NCI-H69 (cell line): ENCODE results near the gene LCE1D.

ENCODE experiments used
- DNase-seq: peaks from one replicate; lab custom pipeline; 2025; lab: John Stamatoyannopoulos, UW

Gene LCE1D

GRCh38 chr1:152796421-152796820 is at the start of gene LCE1D:
Gene LCE1D (plus strand): TSS chr1:152796721. CDS start chr1:152797795, 1,074 bp downstream.
- DNase-seq: no peak

GRCh38 chr1:152747831-152748230 is 48.7 kb upstream of the LCE1D start:
- DNase-seq: no peak

- no peak for DNase-seq
These were observed 44.3 kb upstream of the LCE1D start for GRCh38 chr1:152752225-152752624.

- DNase-seq: no peak
These were observed 42.9 kb upstream of the LCE1D start for GRCh38 chr1:152753586-152753985.

GRCh38 chr1:152756872-152757271 is 39.6 kb upstream of the LCE1D start:
- DNase-seq: no peak

GRCh38 chr1:152757747-152758146 is 38.8 kb upstream of the LCE1D start, which contains the start of gene KPRP:
Gene KPRP (plus strand): TSS chr1:152758025. CDS start chr1:152759589, 1,564 bp downstream.
- DNase-seq: no peak

- no peak for DNase-seq
These were observed 37.9 kb upstream of the LCE1D start for GRCh38 chr1:152758636-152759035.

GRCh38 chr1:152759453-152760173 is 36.9 kb upstream of the LCE1D start:
- DNase-seq: no peak

- DNase-seq: no peak
These were observed 35.9 kb upstream of the LCE1D start for GRCh38 chr1:152760551-152761190.

- no peak for DNase-seq
These were observed 34.8 kb upstream of the LCE1D start for GRCh38 chr1:152761609-152762213.

GRCh38 chr1:152768847-152769533 is 27.5 kb upstream of the LCE1D start:
- no peak for DNase-seq

GRCh38 chr1:152770411-152770810 is 26.1 kb upstream of the LCE1D start:
- DNase-seq: no peak

- no peak for DNase-seq
These were observed 21.6 kb upstream of the LCE1D start, which contains the start of gene LCE1F for GRCh38 chr1:152774875-152775274. Gene LCE1F (plus strand): TSS chr1:152775140. CDS start chr1:152776372, 1,232 bp downstream.

GRCh38 chr1:152776361-152776760 is 20.2 kb upstream of the LCE1D start:
- no peak for DNase-seq

GRCh38 chr1:152777510-152778137 is 18.9 kb upstream of the LCE1D start:
- DNase-seq: peak; percentile 50

- no peak for DNase-seq
These were observed 13.4 kb upstream of the LCE1D start for GRCh38 chr1:152783095-152783494.

- peak; percentile 5 for DNase-seq
These were observed 10.4 kb upstream of the LCE1D start, which contains the start of gene LCE1E for GRCh38 chr1:152786077-152786476. Gene LCE1E (plus strand): TSS chr1:152786257. CDS start chr1:152787300, 1,043 bp downstream.

GRCh38 chr1:152795686-152796085 is 835 bp upstream of the LCE1D start:
- no peak for DNase-seq

- DNase-seq: no peak
These were observed 4.8 kb downstream of the LCE1D start for GRCh38 chr1:152801333-152801732.

GRCh38 chr1:152806576-152806975 is 10.1 kb downstream of the LCE1D start, which contains the start of gene LCE1C:
Gene LCE1C (minus strand): TSS chr1:152806651. CDS start chr1:152805478, 1,173 bp downstream.
- DNase-seq: no peak

GRCh38 chr1:152811050-152811449 is 14.5 kb downstream of the LCE1D start:
- DNase-seq: no peak

- DNase-seq: no peak
These were observed 15.2 kb downstream of the LCE1D start, which contains the start of gene LCE1B for GRCh38 chr1:152811671-152812070. Gene LCE1B (plus strand): TSS chr1:152811971. CDS start chr1:152812447, 476 bp downstream.
